Activated T-helper 2 cell treated with anti-CD3 and anti-CD28 coated beads, Interferon-gamma antibody, Interleukin-2, Interleukin-4, amounts not matched to agents 10 μg/mL and 5 μg/mL and 100 μg/mL, durations not matched to agents 14 hours and 24 hours and 36 hours (primary cell): ENCODE results near the gene WDR59. TPM values are rescaled to one million over a fixed set of nuclear protein-coding genes. Genes with fewer than 3 reads are reported as not detected.

Source experiments
- DNase-seq: peaks from one replicate; pipeline ENCODE4 v3.0.0; 2021; ENCODE audit warnings: low spot score
- H3K27ac Mint-ChIP-seq: one replicate; pipeline ENCODE4 v1.8.0; 2021; ENCODE audit warnings: mixed read lengths
- H3K27me3 Mint-ChIP-seq: one replicate; pipeline ENCODE4 v1.8.0; 2021; ENCODE audit warnings: low read depth, mixed read lengths
- H3K36me3 Mint-ChIP-seq: one replicate; pipeline ENCODE4 v1.8.0; 2021; ENCODE audit warnings: low read depth, mixed read lengths
- H3K4me1 Mint-ChIP-seq: one replicate; pipeline ENCODE4 v1.8.0; 2021; ENCODE audit warnings: low read depth, mixed read lengths
- H3K4me3 Mint-ChIP-seq: one replicate; pipeline ENCODE4 v1.8.0; 2021; ENCODE audit warnings: low read depth, mild to moderate bottlenecking, moderate library complexity, mixed read lengths
- H3K9me3 Mint-ChIP-seq: one replicate; pipeline ENCODE4 v1.8.0; 2021; ENCODE audit warnings: mixed read lengths
- intact Hi-C: fragments of 100-400 bp; cut with micrococcal nuclease; formaldehyde crosslinking; loops from one replicate; pipeline ENCODE4 v1.15.1; 2023
- total RNA-seq: library from RNA; stranded (reverse); gene quantifications from 2 replicates; pipeline ENCODE4 v1.2.3, GENCODE V29; 2022

Gene WDR59
- total RNA-seq, 1 donor from 2014 or later = 83.9 TPM

DNA sequence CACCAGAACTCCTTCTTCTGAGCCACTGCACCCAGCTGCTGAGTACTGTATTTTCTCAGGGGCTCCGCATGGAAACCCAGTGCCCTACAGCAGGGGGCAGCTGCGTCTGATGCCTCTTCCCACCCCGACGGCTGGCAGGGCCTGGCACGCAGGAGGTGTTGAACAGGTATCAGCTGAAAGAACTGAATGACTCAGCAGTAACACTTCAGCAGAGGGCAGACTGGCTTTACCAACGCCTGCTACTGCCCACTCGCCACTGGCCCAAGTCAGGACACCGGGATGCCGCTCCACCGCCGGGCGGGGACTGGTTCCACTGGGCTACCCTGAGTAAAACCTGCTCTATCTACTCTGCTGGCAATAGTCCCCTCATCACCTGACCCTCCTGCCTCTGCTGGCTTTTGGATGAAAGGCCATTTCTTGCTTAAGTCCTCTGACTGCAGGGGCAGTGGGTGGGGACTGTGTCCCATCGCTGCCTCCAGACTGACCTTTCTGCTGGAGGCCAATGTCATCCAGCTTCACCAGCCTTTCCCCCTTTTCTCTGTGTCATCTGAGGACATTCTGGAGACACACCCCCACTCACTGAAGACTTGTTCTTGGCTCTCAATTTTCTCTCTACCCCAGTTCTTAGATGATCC lies 109.9 kb downstream of the WDR59 start:
- peaks cover 6% of the 10 kb centered on the region for H3K4me1 Mint-ChIP-seq
- no peak overlapping the region for H3K4me3 Mint-ChIP-seq
- no peaks in the 10 kb centered on the region for H3K27me3 Mint-ChIP-seq
- intact Hi-C loops = no loop called here
- no peak overlapping the region for H3K27ac Mint-ChIP-seq
- no peaks in the 10 kb centered on the region for H3K9me3 Mint-ChIP-seq
- DNase-seq = no peak
- H3K36me3 Mint-ChIP-seq = peaks cover 29% of the 10 kb centered on the region

DNA sequence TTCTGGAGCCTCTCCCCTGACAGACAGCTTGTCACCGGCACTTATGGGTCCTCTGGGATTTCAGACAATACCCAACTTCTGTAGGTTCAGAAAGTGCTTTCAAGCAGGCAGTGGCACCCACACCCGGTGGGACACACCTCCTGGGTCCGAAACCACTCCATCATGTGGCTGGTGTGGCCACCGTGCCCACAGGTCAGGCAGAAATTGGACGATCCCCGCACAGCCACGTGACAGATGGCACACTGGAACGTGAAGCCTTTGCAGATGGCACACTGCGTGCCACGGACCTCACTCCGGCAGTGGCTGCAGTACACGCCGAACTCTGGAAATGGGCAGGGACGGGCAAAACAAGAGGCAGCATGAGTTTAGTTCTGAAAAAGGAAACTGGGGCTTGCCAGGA lies 110.8 kb downstream of the WDR59 start:
- no peak overlapping the region for H3K27ac Mint-ChIP-seq
- no peak overlapping the region for H3K4me3 Mint-ChIP-seq
- peaks cover 6% of the 10 kb centered on the region for H3K4me1 Mint-ChIP-seq
- H3K36me3 Mint-ChIP-seq = peaks cover 31% of the 10 kb centered on the region
- intact Hi-C loops = no loop called here
- no peaks in the 10 kb centered on the region for H3K9me3 Mint-ChIP-seq
- H3K27me3 Mint-ChIP-seq = no peaks in the 10 kb centered on the region
- DNase-seq = no peak

DNA sequence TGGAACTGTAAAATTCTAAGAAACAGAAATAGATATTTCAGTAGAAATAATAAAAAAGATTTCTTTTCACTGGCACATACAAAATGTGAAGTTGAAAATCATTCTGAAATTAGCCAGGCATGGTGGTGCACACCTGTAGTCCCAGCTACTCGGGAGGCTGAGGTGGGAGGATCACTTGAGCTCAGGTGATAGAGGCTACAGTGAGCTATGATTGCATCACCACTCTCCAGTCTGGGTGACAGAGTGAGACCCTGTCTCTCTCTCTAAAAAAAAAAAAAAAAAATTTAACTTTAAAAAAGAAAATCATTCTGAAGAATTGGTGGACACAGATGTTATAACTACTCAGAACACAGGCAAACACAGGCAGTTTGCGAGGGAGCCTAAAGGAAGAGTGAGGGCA lies 112.6 kb downstream of the WDR59 start:
- no peaks in the 10 kb centered on the region for H3K9me3 Mint-ChIP-seq
- peaks cover 20% of the 10 kb centered on the region for H3K4me1 Mint-ChIP-seq
- no peak overlapping the region for H3K4me3 Mint-ChIP-seq
- H3K36me3 Mint-ChIP-seq = peaks cover 31% of the 10 kb centered on the region
- intact Hi-C loops = no loop called here
- no peak for DNase-seq
- no peak overlapping the region for H3K27ac Mint-ChIP-seq
- H3K27me3 Mint-ChIP-seq = no peaks in the 10 kb centered on the region

DNA sequence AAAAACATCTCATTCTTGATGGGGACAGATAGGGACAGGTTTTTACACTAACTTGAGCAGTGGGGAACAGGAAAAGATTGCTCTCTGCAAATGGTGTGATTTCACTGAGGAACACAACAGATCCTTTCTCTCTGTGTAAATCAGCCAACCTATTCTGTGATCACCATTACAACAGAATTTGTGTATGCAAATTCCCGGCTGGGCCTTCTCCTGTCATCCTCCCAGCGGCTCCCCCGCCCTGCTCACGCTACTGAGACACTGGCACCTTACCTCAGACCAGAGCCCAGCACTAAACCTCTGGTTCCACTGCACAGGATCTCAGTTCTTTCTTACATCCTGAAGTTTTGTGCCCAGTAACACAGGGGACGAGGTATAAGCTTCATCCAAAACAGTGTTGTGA lies 113.3 kb downstream of the WDR59 start:
- peaks cover 28% of the 10 kb centered on the region for H3K36me3 Mint-ChIP-seq
- H3K27ac Mint-ChIP-seq = no peak overlapping the region
- no peaks in the 10 kb centered on the region for H3K9me3 Mint-ChIP-seq
- no peaks in the 10 kb centered on the region for H3K27me3 Mint-ChIP-seq
- H3K4me3 Mint-ChIP-seq = no peak overlapping the region
- no peak for DNase-seq
- intact Hi-C loops = no loop called here
- peaks cover 20% of the 10 kb centered on the region for H3K4me1 Mint-ChIP-seq

DNA sequence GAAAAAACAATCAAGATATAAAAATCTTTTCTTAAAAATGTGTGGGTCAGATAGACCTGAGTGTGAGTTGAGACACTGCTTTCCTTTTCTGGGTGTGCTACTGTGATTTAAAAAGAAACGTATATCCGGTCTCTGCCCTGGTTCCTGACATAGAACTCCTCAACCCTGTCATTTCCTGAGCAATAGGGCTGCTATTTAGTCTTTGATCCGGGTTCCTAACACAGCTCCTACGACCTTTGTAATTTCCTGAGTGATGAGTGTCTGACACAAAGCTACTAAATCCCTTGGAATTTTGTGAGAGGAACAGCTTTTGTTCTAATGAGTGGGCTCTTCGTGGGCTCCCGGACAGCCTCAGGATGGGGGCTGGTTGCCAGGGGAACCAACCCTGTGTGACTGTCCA lies 116.4 kb downstream of the WDR59 start:
- Mint-ChIP-seq H3K27ac (peak overlapping the region; percentile 47), H3K4me3 (no peak overlapping the region), H3K36me3 (peaks cover 11% of the 10 kb centered on the region), H3K9me3 (no peaks in the 10 kb centered on the region), H3K4me1 (peaks cover 13% of the 10 kb centered on the region), H3K27me3 (no peaks in the 10 kb centered on the region)
- intact Hi-C loops = no loop called here
- DNase-seq = no peak

DNA sequence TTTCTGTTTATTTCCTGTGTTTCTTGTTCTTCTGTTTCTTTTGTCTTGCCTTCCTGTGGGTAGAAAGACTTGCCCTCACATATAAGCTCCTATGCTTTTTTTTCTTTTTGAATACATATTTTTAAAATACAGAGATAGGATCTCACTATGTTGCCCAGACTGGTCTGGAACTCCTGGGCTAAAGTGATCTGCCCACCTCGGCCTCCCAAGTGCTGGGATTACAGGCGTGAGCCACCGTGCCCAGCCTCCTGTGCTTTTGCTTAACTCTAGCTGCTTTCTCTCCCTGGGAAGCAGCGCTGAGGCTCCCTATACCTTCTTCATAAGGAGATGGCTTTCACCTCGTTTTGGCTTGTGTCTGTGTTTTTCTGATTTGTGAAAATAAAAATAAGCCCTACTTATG lies 116.9 kb downstream of the WDR59 start:
- no peak overlapping the region for H3K4me3 Mint-ChIP-seq
- H3K27me3 Mint-ChIP-seq = no peaks in the 10 kb centered on the region
- H3K4me1 Mint-ChIP-seq = peaks cover 13% of the 10 kb centered on the region
- peaks cover 7% of the 10 kb centered on the region for H3K36me3 Mint-ChIP-seq
- H3K9me3 Mint-ChIP-seq = no peaks in the 10 kb centered on the region
- no peak for DNase-seq
- H3K27ac Mint-ChIP-seq = no peak overlapping the region
- intact Hi-C loops = no loop called here

DNA sequence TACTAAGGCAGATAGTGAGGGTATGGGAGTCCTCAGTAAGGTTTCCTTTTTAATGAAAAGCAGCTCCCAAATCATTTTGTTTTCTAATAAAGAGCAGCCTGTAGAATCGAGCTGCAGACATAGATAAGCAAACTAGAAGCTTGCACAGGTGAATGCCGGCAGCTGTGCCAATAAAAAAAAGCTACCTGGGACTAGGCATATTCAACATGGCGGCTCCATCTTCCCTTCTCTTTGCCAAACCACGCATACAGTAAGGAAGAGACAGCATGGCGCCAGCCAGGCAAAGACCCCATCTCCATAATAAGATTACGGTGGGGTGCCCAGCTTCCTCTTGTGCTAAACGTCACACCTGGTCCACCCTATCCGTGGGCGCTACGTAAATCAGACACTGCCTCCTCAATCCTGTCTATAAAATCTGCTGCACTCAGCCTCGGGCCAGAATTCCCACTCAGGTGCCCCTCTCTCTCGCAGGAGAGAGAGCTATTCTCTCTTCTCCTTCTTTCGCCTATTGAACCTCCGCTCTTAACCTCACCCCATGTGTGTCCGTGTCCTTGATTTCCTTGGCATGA lies 117.6 kb downstream of the WDR59 start:
- intact Hi-C loops = no loop called here
- Mint-ChIP-seq H3K4me1 (peaks cover 13% of the 10 kb centered on the region), H3K4me3 (no peak overlapping the region)

DNA sequence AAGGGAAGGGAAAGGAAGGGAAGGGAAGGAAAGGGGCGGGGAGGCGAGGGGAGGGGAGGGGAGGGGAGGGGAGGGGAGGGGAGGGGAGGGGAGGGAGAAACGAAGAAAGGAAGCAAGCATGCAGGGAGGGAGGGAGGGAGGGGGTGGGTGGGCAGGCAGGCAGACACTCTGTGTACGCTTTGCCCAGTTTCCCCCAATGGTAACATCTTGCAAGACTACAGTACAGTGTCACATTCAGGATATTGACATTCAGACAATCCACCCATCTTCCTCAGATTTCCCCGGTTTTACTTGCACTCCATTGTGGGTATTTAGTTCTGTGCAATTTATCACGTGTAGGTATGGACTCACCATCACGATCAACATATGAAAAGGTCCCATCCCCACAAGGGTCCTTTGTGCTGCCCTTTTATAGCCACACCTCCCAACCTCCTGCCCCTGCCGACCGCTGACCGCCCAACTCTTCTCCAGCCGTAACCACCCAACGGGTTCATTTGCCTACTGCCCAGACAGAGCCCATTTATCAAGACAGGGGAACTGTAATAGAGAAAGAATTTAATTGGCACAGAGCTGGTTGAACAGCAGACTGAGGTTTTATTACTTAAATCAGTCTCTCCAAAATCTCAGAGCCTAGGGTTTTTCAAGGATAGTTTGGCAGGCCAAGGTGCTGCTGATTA lies 118.9 kb downstream of the WDR59 start:
- Mint-ChIP-seq H3K27ac (no peak overlapping the region), H3K27me3 (no peaks in the 10 kb centered on the region), H3K36me3 (peaks cover 2% of the 10 kb centered on the region), H3K4me1 (peaks cover 13% of the 10 kb centered on the region), H3K9me3 (no peaks in the 10 kb centered on the region), H3K4me3 (no peak overlapping the region)
- intact Hi-C loops = no loop called here
- DNase-seq = no peak

More for the DNA sequence above, 117.6 kb downstream of the WDR59 start:
- no peak for DNase-seq
- no peak overlapping the region for H3K27ac Mint-ChIP-seq
- H3K36me3 Mint-ChIP-seq = peaks cover 6% of the 10 kb centered on the region
- no peaks in the 10 kb centered on the region for H3K9me3 Mint-ChIP-seq
- no peaks in the 10 kb centered on the region for H3K27me3 Mint-ChIP-seq

DNA sequence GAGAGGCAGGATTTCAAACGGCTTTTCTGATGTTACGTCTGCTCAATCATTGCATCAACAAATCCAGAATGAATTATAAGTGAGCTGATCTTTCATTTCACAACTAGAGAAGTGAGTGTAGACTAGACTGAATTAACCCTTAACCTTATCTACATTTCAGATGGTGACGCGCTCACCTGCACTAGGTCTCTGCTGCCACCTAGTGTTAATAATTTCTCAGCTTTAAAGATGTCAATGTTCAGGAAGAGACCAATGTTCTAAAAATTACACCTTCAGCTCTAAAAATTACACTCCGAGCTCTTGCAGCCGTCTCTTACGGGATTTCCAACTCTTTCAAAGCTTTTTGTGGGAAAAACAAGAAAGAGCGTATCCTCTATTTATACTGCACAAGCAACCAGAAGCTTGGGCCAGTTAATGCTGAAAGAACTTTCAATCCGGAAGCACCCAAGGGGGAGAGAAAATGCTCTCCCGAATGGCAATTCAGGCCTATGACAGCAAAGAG lies 122.1 kb downstream of the WDR59 start:
- Mint-ChIP-seq H3K36me3 (no peaks in the 10 kb centered on the region), H3K9me3 (no peaks in the 10 kb centered on the region), H3K27ac (no peak overlapping the region), H3K4me3 (no peak overlapping the region), H3K4me1 (peaks cover 3% of the 10 kb centered on the region), H3K27me3 (no peaks in the 10 kb centered on the region)
- intact Hi-C loops = loop anchor here (1.0 to 5.0 kb wide), 2 partner anchors 50 to 153 kb away; no protein-coding TSS in a partner anchor
- DNase-seq = no peak

DNA sequence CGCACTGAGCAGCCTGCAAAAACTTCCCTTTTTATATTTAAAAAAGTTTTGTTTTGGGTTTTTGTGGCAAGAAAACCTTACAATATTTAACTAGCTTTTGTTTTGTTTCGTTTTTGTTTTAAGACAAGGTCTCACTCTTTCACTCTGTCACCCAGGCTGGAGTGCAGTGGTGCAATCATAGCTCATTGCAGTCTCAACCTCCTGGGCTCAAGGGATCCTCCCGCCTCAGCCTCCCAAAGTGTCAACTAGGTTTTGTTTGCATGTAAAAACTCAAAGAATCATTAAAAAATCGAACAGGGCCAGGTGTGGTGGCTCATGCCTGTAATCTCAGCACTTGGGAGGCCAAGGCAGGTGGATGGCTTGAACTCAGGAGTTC lies 132.4 kb downstream of the WDR59 start:
- no peak for DNase-seq
- intact Hi-C loops = no loop called here
- Mint-ChIP-seq H3K9me3 (no peaks in the 10 kb centered on the region), H3K36me3 (no peaks in the 10 kb centered on the region), H3K4me1 (no peaks in the 10 kb centered on the region), H3K4me3 (no peak overlapping the region), H3K27ac (no peak overlapping the region), H3K27me3 (no peaks in the 10 kb centered on the region)

DNA sequence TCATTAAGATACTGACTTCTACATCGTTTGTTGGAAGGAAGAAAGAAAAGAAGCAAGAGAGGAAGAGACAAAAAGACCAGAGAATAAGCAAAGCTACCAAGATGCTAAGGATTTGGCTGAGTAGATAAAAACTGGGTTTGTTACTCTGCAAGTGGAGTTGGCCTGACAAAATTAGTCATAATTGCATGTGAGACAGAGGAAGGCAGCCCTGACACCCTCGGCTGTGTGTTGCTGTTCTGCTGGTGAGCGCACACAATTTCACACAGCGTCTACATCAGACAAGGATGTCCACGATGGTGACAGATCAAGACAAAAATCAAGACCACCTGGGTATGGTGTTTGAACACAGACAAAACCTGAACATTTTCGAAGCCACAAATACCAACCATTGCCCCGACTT lies 134.9 kb downstream of the WDR59 start:
- Mint-ChIP-seq H3K36me3 (no peaks in the 10 kb centered on the region), H3K4me3 (no peak overlapping the region), H3K9me3 (no peaks in the 10 kb centered on the region), H3K4me1 (no peaks in the 10 kb centered on the region), H3K27ac (no peak overlapping the region), H3K27me3 (no peaks in the 10 kb centered on the region)
- intact Hi-C loops = no loop called here
- DNase-seq = no peak

DNA sequence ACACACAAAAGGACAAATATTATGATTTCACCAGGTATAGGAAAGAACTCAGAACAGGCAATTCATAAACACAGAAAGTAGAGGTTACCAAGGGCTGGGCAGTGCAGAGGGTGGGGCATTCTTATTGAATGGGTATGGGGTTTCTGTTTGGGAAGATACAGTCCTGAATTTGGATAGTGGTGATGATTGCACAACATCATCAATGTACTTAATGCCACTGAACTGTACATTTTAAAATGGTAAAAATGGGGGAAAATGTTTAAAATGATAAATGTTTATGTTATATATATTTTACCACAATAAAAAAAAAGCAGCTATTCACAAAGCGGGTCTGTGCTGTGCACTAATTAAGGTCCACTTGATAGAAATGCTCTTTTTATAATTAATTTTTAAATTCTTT lies 137.7 kb downstream of the WDR59 start:
- no peak overlapping the region for H3K4me3 Mint-ChIP-seq
- intact Hi-C loops = no loop called here
- no peak overlapping the region for H3K27ac Mint-ChIP-seq
- H3K4me1 Mint-ChIP-seq = no peaks in the 10 kb centered on the region
- no peaks in the 10 kb centered on the region for H3K9me3 Mint-ChIP-seq
- H3K36me3 Mint-ChIP-seq = no peaks in the 10 kb centered on the region
- DNase-seq = no peak
- H3K27me3 Mint-ChIP-seq = no peaks in the 10 kb centered on the region

DNA sequence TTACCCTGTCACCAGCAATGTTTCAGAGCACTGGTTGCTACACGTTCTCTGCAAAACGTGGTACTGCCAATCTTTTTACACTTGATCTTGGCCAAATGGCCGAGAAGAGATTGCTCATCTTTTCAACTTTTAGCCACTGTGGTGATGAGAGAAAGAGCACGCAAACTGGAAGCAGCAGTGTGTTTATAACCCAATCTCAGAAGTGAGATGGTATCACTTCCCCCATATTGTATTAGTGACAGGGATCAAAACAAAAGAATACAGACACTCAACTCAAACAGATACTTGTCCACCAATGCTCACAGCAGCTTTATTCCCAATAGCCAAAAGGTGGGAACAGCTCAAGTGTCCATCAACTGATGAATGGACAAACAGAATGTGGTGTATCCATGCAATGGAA lies 138.2 kb downstream of the WDR59 start:
- no peak overlapping the region for H3K27ac Mint-ChIP-seq
- H3K9me3 Mint-ChIP-seq = no peaks in the 10 kb centered on the region
- H3K4me1 Mint-ChIP-seq = no peaks in the 10 kb centered on the region
- no peak for DNase-seq
- no peaks in the 10 kb centered on the region for H3K27me3 Mint-ChIP-seq
- intact Hi-C loops = no loop called here
- no peaks in the 10 kb centered on the region for H3K36me3 Mint-ChIP-seq
- no peak overlapping the region for H3K4me3 Mint-ChIP-seq
